ENCODE results near the gene TBC1D5.
A peak's percentile ranks its signal among the peaks of the same experiment; 100 is the strongest.

The TBC1D5 gene

DNA sequence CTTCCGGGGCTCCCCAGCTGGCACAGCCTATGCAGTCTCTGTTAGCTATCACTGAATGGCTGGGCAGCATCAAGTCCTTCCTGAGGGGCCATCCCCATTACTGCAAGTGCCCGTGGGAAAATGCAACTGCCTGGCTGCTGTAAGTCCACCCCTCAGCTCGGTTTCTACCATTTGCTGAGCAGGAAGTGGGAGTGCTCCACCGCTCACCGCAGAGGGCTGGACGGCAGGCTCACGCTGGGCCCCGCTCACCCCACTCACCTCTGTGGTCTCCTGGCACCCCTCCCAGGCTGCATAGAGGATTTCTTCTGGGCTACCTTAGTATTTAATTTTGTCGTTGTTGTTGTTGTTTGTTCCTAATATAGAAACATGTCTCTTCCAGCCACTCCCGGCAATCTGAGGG lies 587.5 kb downstream of the TBC1D5 start:
- no peak for TF ChIP-seq CTCF (IDR thresholded peaks at IDR 0.05)
- H3K4me3 Mint-ChIP-seq = no peak overlapping the region
- H3K27ac Mint-ChIP-seq = no peak overlapping the region
- peaks cover 33% of the 10 kb centered on the region for H3K36me3 Mint-ChIP-seq (ENCODE audit: low read depth)
- no peak for DNase-seq
- peaks cover 6% of the 10 kb centered on the region for H3K27me3 Mint-ChIP-seq (ENCODE audit: low read depth, poor library complexity)
- H3K4me1 Mint-ChIP-seq = no peaks in the 10 kb centered on the region
- H3K9me3 Mint-ChIP-seq = peaks cover 22% of the 10 kb centered on the region

DNA sequence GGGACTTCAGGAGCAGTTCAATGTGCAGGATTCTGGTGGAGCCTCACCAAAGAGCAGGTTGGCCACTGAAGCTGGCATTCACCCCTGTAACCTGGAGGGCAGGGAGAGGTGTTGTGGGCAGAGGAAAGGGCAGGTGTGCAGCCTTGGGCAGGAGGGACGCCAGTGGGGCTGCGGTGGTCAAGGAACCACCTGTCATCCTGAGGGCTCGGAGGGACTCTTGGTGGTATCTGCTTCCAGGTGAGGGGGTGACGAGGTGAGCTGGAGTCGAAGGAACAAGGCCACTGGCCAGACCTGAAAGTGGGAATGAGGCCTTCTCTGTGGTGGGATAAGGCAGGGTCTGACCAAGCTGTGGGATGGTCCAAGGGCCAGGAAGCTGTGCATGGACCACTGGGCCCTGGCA lies 588.2 kb downstream of the TBC1D5 start:
- peaks cover 10% of the 10 kb centered on the region for H3K27me3 Mint-ChIP-seq (ENCODE audit: low read depth, poor library complexity)
- H3K9me3 Mint-ChIP-seq = peaks cover 22% of the 10 kb centered on the region
- H3K4me3 Mint-ChIP-seq = no peak overlapping the region
- no peak for TF ChIP-seq CTCF (IDR thresholded peaks at IDR 0.05)
- no peak for DNase-seq
- H3K36me3 Mint-ChIP-seq (ENCODE audit: low read depth) = peaks cover 33% of the 10 kb centered on the region
- no peaks in the 10 kb centered on the region for H3K4me1 Mint-ChIP-seq
- peak overlapping the region; percentile 90 for H3K27ac Mint-ChIP-seq

DNA sequence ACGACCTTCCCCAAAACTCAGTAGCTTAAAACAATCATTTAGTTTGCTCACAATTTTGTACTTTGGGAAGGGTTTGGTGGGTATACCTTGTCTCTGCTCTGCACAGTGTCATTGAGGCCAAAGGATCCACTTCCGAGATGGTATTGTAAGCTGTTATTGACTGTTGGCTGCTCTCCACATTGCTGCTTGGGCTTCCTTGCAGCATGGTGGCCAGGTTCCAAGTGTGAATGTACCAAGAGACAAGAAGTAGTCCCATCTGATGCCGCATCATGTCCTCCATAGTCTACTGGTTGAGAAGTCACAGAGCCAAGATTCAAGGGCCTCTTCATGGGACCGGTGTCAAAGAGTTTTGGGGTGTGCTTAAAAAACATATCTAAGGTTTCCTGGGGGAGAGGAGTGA lies 589.2 kb downstream of the TBC1D5 start:
- H3K27me3 Mint-ChIP-seq (ENCODE audit: low read depth, poor library complexity) = peaks cover 10% of the 10 kb centered on the region
- H3K4me1 Mint-ChIP-seq = no peaks in the 10 kb centered on the region
- no peak for TF ChIP-seq CTCF (IDR thresholded peaks at IDR 0.05)
- H3K4me3 Mint-ChIP-seq = no peak overlapping the region
- no peak for DNase-seq
- no peak overlapping the region for H3K27ac Mint-ChIP-seq
- H3K36me3 Mint-ChIP-seq (ENCODE audit: low read depth) = peaks cover 33% of the 10 kb centered on the region
- peaks cover 22% of the 10 kb centered on the region for H3K9me3 Mint-ChIP-seq

DNA sequence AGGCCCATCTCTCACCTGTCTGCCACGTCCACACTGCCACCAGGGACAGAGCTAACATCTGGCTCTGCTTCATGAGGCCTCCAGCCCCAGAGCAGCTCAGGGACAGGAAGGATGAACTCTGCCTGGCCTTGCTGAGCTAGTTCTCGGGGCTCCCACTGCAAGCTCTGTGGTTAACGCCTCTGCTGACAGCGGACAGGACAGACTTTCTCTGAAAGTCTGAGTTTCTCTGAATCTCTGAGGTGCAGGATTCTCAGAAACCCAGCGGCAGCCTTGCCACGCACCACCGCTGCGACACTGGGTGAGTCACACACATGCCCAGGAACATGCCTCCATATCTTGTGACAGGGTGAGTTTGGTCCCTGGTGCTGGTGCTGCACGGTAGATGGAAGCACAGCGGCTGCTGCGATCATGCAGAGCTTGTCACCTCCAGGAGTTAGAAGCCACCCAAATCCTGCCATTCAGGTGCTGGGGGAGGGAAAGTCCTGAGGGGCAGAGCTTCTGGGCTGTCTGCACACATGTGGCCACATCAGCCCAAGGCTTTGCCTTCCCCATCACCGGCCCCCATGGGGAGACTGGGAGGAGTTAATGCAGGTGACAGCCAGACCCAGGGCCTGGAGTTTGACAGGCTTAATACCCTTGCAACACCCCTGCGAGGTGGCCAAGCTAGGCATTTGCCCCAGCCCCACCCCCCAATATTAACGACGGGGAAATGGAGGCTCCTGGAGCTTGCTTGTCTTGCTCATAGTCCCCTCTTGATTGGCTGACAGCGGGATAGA lies 590.6 kb downstream of the TBC1D5 start:
- H3K27me3 Mint-ChIP-seq (ENCODE audit: low read depth, poor library complexity) = peaks cover 10% of the 10 kb centered on the region

GRCh38 chr3:17149076-17149475 lies 593.4 kb downstream of the TBC1D5 start:
- no peak for TF ChIP-seq CTCF (IDR thresholded peaks at IDR 0.05)
- peaks cover 20% of the 10 kb centered on the region for H3K36me3 Mint-ChIP-seq (ENCODE audit: low read depth)
- H3K27ac Mint-ChIP-seq = no peak overlapping the region
- H3K4me1 Mint-ChIP-seq = no peaks in the 10 kb centered on the region
- no peak overlapping the region for H3K4me3 Mint-ChIP-seq
- peaks cover 22% of the 10 kb centered on the region for H3K9me3 Mint-ChIP-seq
- DNase-seq = no peak
- peaks cover 13% of the 10 kb centered on the region for H3K27me3 Mint-ChIP-seq (ENCODE audit: low read depth, poor library complexity)

More for the DNA sequence above, 590.6 kb downstream of the TBC1D5 start:
- no peak for TF ChIP-seq CTCF (IDR thresholded peaks at IDR 0.05)
- Mint-ChIP-seq H3K9me3 (peaks cover 22% of the 10 kb centered on the region), H3K27ac (no peak overlapping the region), H3K4me3 (no peak overlapping the region), H3K4me1 (no peaks in the 10 kb centered on the region), H3K36me3 (ENCODE audit: low read depth) (peaks cover 33% of the 10 kb centered on the region)
- DNase-seq = no peak

DNA sequence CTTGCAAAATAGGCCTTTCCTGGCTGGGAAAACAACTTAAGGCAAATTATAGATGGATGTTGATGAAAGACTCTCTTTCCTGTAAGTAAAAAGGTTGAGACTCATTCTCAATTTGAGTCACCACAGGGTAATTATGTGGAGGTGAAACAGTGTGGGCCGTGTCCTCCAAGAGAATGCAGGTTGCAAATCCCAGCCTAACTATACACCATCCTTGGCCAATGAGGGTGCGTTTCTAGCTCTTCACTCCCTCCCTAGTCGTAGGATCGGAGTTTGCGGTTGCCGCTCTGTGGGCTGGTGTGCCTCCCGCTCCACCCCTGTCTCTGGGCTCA lies 597.8 kb downstream of the TBC1D5 start:
- Mint-ChIP-seq H3K27ac (no peak overlapping the region), H3K27me3 (ENCODE audit: low read depth, poor library complexity) (peaks cover 30% of the 10 kb centered on the region), H3K36me3 (ENCODE audit: low read depth) (peaks cover 5% of the 10 kb centered on the region), H3K4me3 (no peak overlapping the region), H3K4me1 (peaks cover 6% of the 10 kb centered on the region), H3K9me3 (peaks cover 4% of the 10 kb centered on the region)
- TF ChIP-seq CTCF (IDR thresholded peaks at IDR 0.05) = no peak
- DNase-seq = no peak

Data from nephron progenitor cell (in vitro differentiated cells).